ENCODE data around the gene ARG1.

GRCh38 chr6:131555992-131556391, 17.0 kb upstream of the ARG1 start:
- TF ChIP-seq, protein P1, sequence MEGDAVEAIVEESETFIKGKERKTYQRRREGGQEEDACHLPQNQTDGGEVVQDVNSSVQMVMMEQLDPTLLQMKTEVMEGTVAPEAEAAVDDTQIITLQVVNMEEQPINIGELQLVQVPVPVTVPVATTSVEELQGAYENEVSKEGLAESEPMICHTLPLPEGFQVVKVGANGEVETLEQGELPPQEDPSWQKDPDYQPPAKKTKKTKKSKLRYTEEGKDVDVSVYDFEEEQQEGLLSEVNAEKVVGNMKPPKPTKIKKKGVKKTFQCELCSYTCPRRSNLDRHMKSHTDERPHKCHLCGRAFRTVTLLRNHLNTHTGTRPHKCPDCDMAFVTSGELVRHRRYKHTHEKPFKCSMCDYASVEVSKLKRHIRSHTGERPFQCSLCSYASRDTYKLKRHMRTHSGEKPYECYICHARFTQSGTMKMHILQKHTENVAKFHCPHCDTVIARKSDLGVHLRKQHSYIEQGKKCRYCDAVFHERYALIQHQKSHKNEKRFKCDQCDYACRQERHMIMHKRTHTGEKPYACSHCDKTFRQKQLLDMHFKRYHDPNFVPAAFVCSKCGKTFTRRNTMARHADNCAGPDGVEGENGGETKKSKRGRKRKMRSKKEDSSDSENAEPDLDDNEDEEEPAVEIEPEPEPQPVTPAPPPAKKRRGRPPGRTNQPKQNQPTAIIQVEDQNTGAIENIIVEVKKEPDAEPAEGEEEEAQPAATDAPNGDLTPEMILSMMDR (IDR thresholded peaks at IDR 0.05): no peak
- TF ChIP-seq POLR2A (IDR thresholded peaks at IDR 0.05) (no peak), POLR2AphosphoS5 (IDR thresholded peaks at IDR 0.05) (no peak), EP300 (IDR thresholded peaks at IDR 0.05; ENCODE audit: low read depth) (no peak)

Data from transverse colon (tissue), 4 donors.